IMR-90 (cell line): Measurements from ENCODE around the gene ARHGEF10L. TPM values are rescaled to one million over a fixed set of nuclear protein-coding genes. Genes with fewer than 3 reads are reported as not detected.

Experiments
- ATAC-seq: fragments of 200-7000 bp; cut with Tn5 transposase; 2 replicates; pipeline ENCODE4 v1.9.1; 2020; ENCODE audit warnings: low read depth, mild to moderate bottlenecking, moderate library complexity
- BruUV-seq: library from RNA; stranded (reverse); fragments of 400-500 nt; replicated peaks from 2 replicates; lab custom pipeline; 2021; lab: Mats Ljungman, UMichigan
- CTCF ChIA-PET: fragments of 300-600 bp; formaldehyde crosslinking; extraction: SDS; loops from one replicate; lab custom pipeline; 2021; ENCODE audit warnings: antibody characterized with exemption; lab: Yijun Ruan, JAX
- POLR2A ChIA-PET: fragments of 300-600 bp; sonication (Branson Sonifier 250); formaldehyde crosslinking; loops from one replicate; lab custom pipeline; 2022; ENCODE audit warnings: antibody characterized with exemption; ENCODE audit not compliant: unreplicated experiment; lab: Charles Lee
- DNase-seq: peaks from one replicate; pipeline ENCODE4 v3.0.0; 2013
- H2AFZ ChIP-seq: replicated peaks from 2 replicates; pipeline ENCODE3; 2013; ENCODE audit warnings: low read length, mild to moderate bottlenecking; ENCODE audit not compliant: poor library complexity
- H2AK5ac ChIP-seq: 2 replicates; pipeline ENCODE4 v1.6.1; 2013; ENCODE audit warnings: low read depth, low read length, inconsistent platforms
- H2AK9ac ChIP-seq: replicated peaks from 2 replicates; pipeline ENCODE3; 2013; ENCODE audit warnings: mild to moderate bottlenecking, low read depth, low read length, moderate library complexity; ENCODE audit not compliant: poor library complexity
- H2BK120ac ChIP-seq: 2 replicates; pipeline ENCODE4 v1.6.1; 2013; ENCODE audit warnings: low read depth, low read length, inconsistent platforms
- H2BK15ac ChIP-seq: 3 replicates; pipeline ENCODE4 v1.6.1; 2013; ENCODE audit warnings: low read depth, low read length, inconsistent platforms
- H2BK20ac ChIP-seq: 2 replicates; pipeline ENCODE4 v1.6.1; 2013; ENCODE audit warnings: low read depth, mild to moderate bottlenecking, inconsistent platforms, low read length, moderate library complexity
- H2BK5ac ChIP-seq: 2 replicates; pipeline ENCODE4 v1.6.1; 2013; ENCODE audit warnings: mild to moderate bottlenecking, low read depth, low read length, inconsistent platforms; ENCODE audit not compliant: poor library complexity, severe bottlenecking
- H3K14ac ChIP-seq: replicated peaks from 2 replicates; pipeline ENCODE4 v1.6.1; 2013; ENCODE audit warnings: low read depth, low read length, inconsistent platforms
- H3K18ac ChIP-seq: 2 replicates; pipeline ENCODE4 v1.6.1; 2013; ENCODE audit warnings: low read depth, low read length, control low read depth
- H3K23ac ChIP-seq: 2 replicates; pipeline ENCODE4 v1.6.1; 2013; ENCODE audit warnings: low read depth, low read length, inconsistent platforms
- H3K27ac ChIP-seq: 2 replicates; pipeline ENCODE4 v1.5.1; 2013; ENCODE audit warnings: mild to moderate bottlenecking, control low read depth, low read length; ENCODE audit not compliant: insufficient read depth
- H3K27me3 ChIP-seq: 2 replicates; pipeline ENCODE4 v1.6.1; 2013; ENCODE audit warnings: low read length; ENCODE audit not compliant: control insufficient read depth, insufficient read depth
- H3K36me3 ChIP-seq: 2 replicates; pipeline ENCODE4 v1.6.1; 2013; ENCODE audit warnings: low read length, mixed read lengths; ENCODE audit not compliant: control insufficient read depth, insufficient read depth
- H3K4ac ChIP-seq: 2 replicates; pipeline ENCODE4 v1.6.1; 2013; ENCODE audit warnings: low read depth, low read length, inconsistent platforms
- H3K4me1 ChIP-seq: 2 replicates; pipeline ENCODE4 v1.6.1; 2013; ENCODE audit warnings: low read length, mixed read lengths; ENCODE audit not compliant: control insufficient read depth, insufficient read depth
- H3K4me2 ChIP-seq: 2 replicates; pipeline ENCODE4 v1.6.1; 2013; ENCODE audit warnings: low read depth, mild to moderate bottlenecking, control low read depth, low read length, moderate library complexity
- H3K4me3 ChIP-seq: 2 replicates; pipeline ENCODE4 v1.5.1; 2013; ENCODE audit warnings: low read depth, mild to moderate bottlenecking, control low read depth, low read length, moderate library complexity; ENCODE audit not compliant: insufficient read depth
- H3K56ac ChIP-seq: 2 replicates; pipeline ENCODE4 v1.6.1; 2013; ENCODE audit warnings: low read length, inconsistent platforms; ENCODE audit not compliant: insufficient read depth; ENCODE audit errors: extremely low read depth
- H3K79me1 ChIP-seq, 2 experiments: 2 replicates each; pipeline ENCODE4 v1.6.1; 2013; ENCODE audit warnings: low read length in 2 of 2, inconsistent platforms in 1 of 2, low read depth in 1 of 2
- H3K9ac ChIP-seq: 2 replicates; pipeline ENCODE4 v1.6.1; 2013; ENCODE audit warnings: low read depth, low read length, control low read depth
- H3K9me1 ChIP-seq: 2 replicates; pipeline ENCODE4 v1.6.1; 2013; ENCODE audit warnings: low read length, inconsistent platforms; ENCODE audit not compliant: insufficient read depth
- H3K9me3 ChIP-seq: 2 replicates; pipeline ENCODE4 v1.6.1; 2013; ENCODE audit warnings: low read length; ENCODE audit not compliant: control insufficient read depth, insufficient read depth
- H4K20me1 ChIP-seq: 2 replicates; pipeline ENCODE4 v1.6.1; 2013; ENCODE audit warnings: low read length, inconsistent platforms; ENCODE audit not compliant: insufficient read depth
- H4K5ac ChIP-seq: 2 replicates; pipeline ENCODE4 v1.6.1; 2013; ENCODE audit warnings: mild to moderate bottlenecking, low read depth, low read length, control low read depth
- H4K8ac ChIP-seq, 2 experiments: 2 replicates each; pipeline ENCODE4 v1.6.1; 2013; ENCODE audit warnings: low read depth in 2 of 2, low read length in 2 of 2, control low read depth in 1 of 2, inconsistent platforms in 1 of 2
- H4K91ac ChIP-seq: 2 replicates; pipeline ENCODE4 v1.6.1; 2013; ENCODE audit warnings: low read depth, low read length, inconsistent platforms; ENCODE audit not compliant: insufficient read depth
- BHLHE40 ChIP-seq: fragments of 150-350 bp; IDR thresholded peaks from 2 replicates; pipeline ENCODE4 v1.6.1; 2016; ENCODE audit warnings: mild to moderate bottlenecking, low read depth, low read length
- MAFK ChIP-seq: IDR thresholded peaks from 2 replicates; pipeline ENCODE4 v1.6.1; 2012; ENCODE audit warnings: low read depth, low read length, improper control_type of control experiment
- POLR2A ChIP-seq: IDR thresholded peaks from 2 replicates; pipeline ENCODE4 v1.6.1; 2012; ENCODE audit warnings: mild to moderate bottlenecking, low read depth, low read length
- RAD21 ChIP-seq: IDR thresholded peaks from 2 replicates; pipeline ENCODE4 v1.6.1; 2012; ENCODE audit warnings: low read length, improper control_type of control experiment
- RFX5 ChIP-seq: IDR thresholded peaks from 2 replicates; pipeline ENCODE4 v1.8.0; 2012; ENCODE audit warnings: low read depth, mild to moderate bottlenecking, low read length, moderate library complexity
- SMC3 ChIP-seq: fragments of 150-350 bp; IDR thresholded peaks from 2 replicates; pipeline ENCODE4 v1.6.1; 2016; ENCODE audit warnings: low read depth, mild to moderate bottlenecking, antibody characterized with exemption, low read length, moderate library complexity
- USF2 ChIP-seq: fragments of 150-350 bp; IDR thresholded peaks from 2 replicates; pipeline ENCODE4 v1.6.1; 2017; ENCODE audit warnings: mild to moderate bottlenecking, antibody characterized with exemption, low read length, low read depth
- WGBS, 2 experiments: methylation state at CpG; one replicate each; pipeline versions ENCODE4 v1.1.5 to v1.1.7; 2013; ENCODE audit warnings: missing lambda C conversion rate in 2 of 2; ENCODE audit not compliant: insufficient read length in 1 of 2; ENCODE audit errors: extremely low coverage in 2 of 2; 5-methylcytosine and 5-hydroxymethylcytosine counted together
- dilution Hi-C: fragments of 300-500 bp; cut with HindIII; formaldehyde crosslinking; loops from one replicate; pipeline ENCODE4 v1.14.3; 2018; ENCODE audit warnings: low sequenced_read_pairs; ENCODE audit not compliant: unreplicated experiment
- in situ Hi-C: fragments of 300-500 bp; cut with MboI; formaldehyde crosslinking; loops from 3 replicates; pipeline ENCODE4 v1.14.3; 2019; ENCODE audit warnings: low sequenced_read_pairs, inconsistent platforms, mixed read lengths
- intact Hi-C: fragments of 100-400 bp; cut with micrococcal nuclease; formaldehyde crosslinking; loops from 2 replicates; pipeline ENCODE4 v1.10.0; 2022
- polyA plus RNA-seq, 3 experiments: library from polyadenylated mRNA; depleted of rRNA; stranded (reverse); fragments of >200 nt; gene quantifications; 2 replicates each; pipeline ENCODE4 v1.2.3, GENCODE V29; 2012; ENCODE audit warnings: low replicate concordance in 1 of 3
- total RNA-seq: library from RNA; depleted of rRNA; stranded (reverse); fragments of >200 nt; gene quantifications from 2 replicates; pipeline ENCODE4 v1.2.3, GENCODE V29; 2012

ARHGEF10L gene
- total and polyA plus RNA-seq, 2 of the 4 experiments (the other 2 are of a cell fraction), result 4.8 to 12.4 TPM

GRCh38 chr1:17744666-17745478 is 205.4 kb downstream of the ARHGEF10L start (continued):
- TF ChIP-seq BHLHE40, result no peak

GRCh38 chr1:17745479-17745955 is 206.0 kb downstream of the ARHGEF10L start:
- no peak overlapping the region for H2AK9ac ChIP-seq
- no peak overlapping the region for H3K23ac ChIP-seq
- no TSS peak for BruUV-seq
- H2BK5ac ChIP-seq, result no peak overlapping the region
- no peak overlapping the region for H2AK5ac ChIP-seq
- H4K5ac ChIP-seq, result no peak overlapping the region
- ChIA-PET CTCF (no interaction called here), POLR2A (no interaction called here)
- no peak overlapping the region for H4K8ac ChIP-seq
- H3K9me1 ChIP-seq, result no peaks in the 10 kb centered on the region
- ATAC-seq (no peak), DNase-seq (no peak)
- no peak overlapping the region for H2BK15ac ChIP-seq
- H3K4me2 ChIP-seq, result no peak overlapping the region
- 83% methylated on average over 1 of the region's 3 CpGs; no CpG with 5 or more reads in 1 of the 2 experiments for WGBS, 2 experiments
- intact Hi-C loops, result no loop called here
- no peaks in the 10 kb centered on the region for H3K9me3 ChIP-seq
- no peak overlapping the region for H3K4ac ChIP-seq
- TF ChIP-seq POLR2A (no peak), RAD21 (no peak), SMC3 (no peak), MAFK (no peak), RFX5 (no peak), USF2 (no peak)
- no peaks in the 10 kb centered on the region for H3K36me3 ChIP-seq
- no peak overlapping the region for H3K56ac ChIP-seq
- dilution Hi-C loops, result no loop called here
- H3K27ac ChIP-seq, result no peak overlapping the region
- H2AFZ ChIP-seq, result no peak overlapping the region
- in situ Hi-C loops, result no loop called here
- no peak overlapping the region for H3K18ac ChIP-seq
- H4K91ac ChIP-seq, result no peak overlapping the region
- H3K4me3 ChIP-seq, result no peak overlapping the region
- no peak overlapping the region for H3K9ac ChIP-seq
- no peak overlapping the region for H2BK120ac ChIP-seq
- no peak overlapping the region for H2BK20ac ChIP-seq
- no peak overlapping the region for H3K14ac ChIP-seq
- no peaks in the 10 kb centered on the region for H4K20me1 ChIP-seq
- H3K79me1 ChIP-seq, result no peaks in the 10 kb centered on the region
- no peaks in the 10 kb centered on the region for H3K4me1 ChIP-seq
- peaks cover 17% of the 10 kb centered on the region; the same call in 1 of the 2 replicates for H3K27me3 ChIP-seq
